Natural killer cell (primary cell): ENCODE data around the gene AATK. TPM values are rescaled to one million over a fixed set of nuclear protein-coding genes. Genes with fewer than 3 reads are reported as not detected.

ENCODE experiments used
- ATAC-seq, 3 donors: fragments of 150-1000 bp in 2 of 3; fragments of 200-7000 bp in 1 of 3; cut with Tn5 transposase; 1 replicate in 1 of 3; 2 replicates in 2 of 3; pipeline ENCODE4 v1.10.0; 2021; ENCODE audit warnings: mild to moderate bottlenecking in 2 of 3, moderate library complexity in 2 of 3
- DNase-seq, 2 donors: peaks; one replicate each; pipeline versions ENCODE4 v3.0.0 to v3.0.0-alpha.2; 2013 to 2021; ENCODE audit warnings: mixed read lengths in 1 of 2
- H3K27ac ChIP-seq: one replicate; pipeline ENCODE4 v1.5.1; 2013; ENCODE audit warnings: mild to moderate bottlenecking, low read length
- H3K27me3 ChIP-seq: one replicate; pipeline ENCODE4 v1.6.1; 2013; ENCODE audit warnings: low read length; ENCODE audit not compliant: control insufficient read depth, insufficient read depth
- H3K36me3 ChIP-seq: one replicate; pipeline ENCODE4 v1.6.1; 2013; ENCODE audit warnings: low read length; ENCODE audit not compliant: control insufficient read depth, insufficient read depth
- H3K4me1 ChIP-seq: one replicate; pipeline ENCODE4 v1.6.1; 2013; ENCODE audit warnings: low read length; ENCODE audit not compliant: control insufficient read depth, insufficient read depth
- H3K4me3 ChIP-seq: one replicate; pipeline ENCODE4 v1.5.1; 2013; ENCODE audit warnings: low read length
- H3K9me3 ChIP-seq: one replicate; pipeline ENCODE4 v1.6.1; 2013; ENCODE audit warnings: low read length; ENCODE audit not compliant: control insufficient read depth, insufficient read depth
- H3K27ac Mint-ChIP-seq, 2 donors: one replicate each; pipeline ENCODE4 v1.8.0; 2022; ENCODE audit warnings: mild to moderate bottlenecking in 2 of 2, mixed read lengths in 2 of 2, moderate library complexity in 1 of 2
- H3K27me3 Mint-ChIP-seq, 2 donors: one replicate each; pipeline ENCODE4 v1.8.0; 2022; ENCODE audit warnings: low read depth in 2 of 2, mixed read lengths in 2 of 2
- H3K36me3 Mint-ChIP-seq: one replicate; pipeline ENCODE4 v1.8.0; 2022; ENCODE audit warnings: mixed read lengths
- H3K4me1 Mint-ChIP-seq, 2 donors: one replicate each; pipeline ENCODE4 v1.8.0; 2022; ENCODE audit warnings: mixed read lengths in 2 of 2
- H3K4me3 Mint-ChIP-seq: one replicate; pipeline ENCODE4 v1.8.0; 2022; ENCODE audit warnings: mild to moderate bottlenecking, moderate library complexity, mixed read lengths
- H3K9me3 Mint-ChIP-seq, 2 donors: one replicate each; pipeline ENCODE4 v1.8.0; 2022; ENCODE audit warnings: mixed read lengths in 2 of 2
- CTCF ChIP-seq: fragments of 200-600 bp; IDR thresholded peaks from one replicate; pipeline ENCODE4 v1.8.0; 2022; ENCODE audit warnings: antibody characterized with exemption
- WGBS: methylation state at CpG from one replicate; pipeline ENCODE4 v1.1.7; 2013; ENCODE audit warnings: missing lambda C conversion rate; ENCODE audit not compliant: insufficient coverage; 5-methylcytosine and 5-hydroxymethylcytosine counted together
- intact Hi-C: fragments of 100-400 bp; cut with micrococcal nuclease; formaldehyde crosslinking; loops from one replicate; pipeline ENCODE4 v1.14.2; 2022
- total RNA-seq, 4 donors: library from RNA; stranded (reverse); fragments of 120-200 nt in 1 of 4; gene quantifications; one replicate each; pipeline versions ENCODE4 v1.2.3 to v1.2.4, GENCODE V29; 2013 to 2022

Gene AATK
- total RNA-seq, 3 donors from 2014 or later (not counting 1 experiment from before 2014, with no cell fraction given) = 8.5 to 13.7 (median 10.4) TPM

GRCh38 chr17:81139428-81139827 lies 26.6 kb downstream of the AATK start:
- Mint-ChIP-seq H3K27me3 (no peaks in the 10 kb centered on the region), H3K36me3 (no peaks in the 10 kb centered on the region), H3K4me3 (no peak overlapping the region), H3K4me1 (peaks cover 0 to 14% of the 10 kb centered on the region in 2 donors), H3K27ac (no peak overlapping the region), H3K9me3 (no peaks in the 10 kb centered on the region)
- DNase-seq = no peak
- H3K4me3 ChIP-seq = no peak overlapping the region
- no peaks in the 10 kb centered on the region for H3K36me3 ChIP-seq
- intact Hi-C loops = no loop called here
- no peak for ATAC-seq
- no peak for TF ChIP-seq CTCF
- H3K27ac ChIP-seq = no peak overlapping the region
- no peaks in the 10 kb centered on the region for H3K9me3 ChIP-seq
- no peaks in the 10 kb centered on the region for H3K27me3 ChIP-seq
- WGBS = 85% methylated on average over 8 of the region's 8 CpGs
- peaks cover 6% of the 10 kb centered on the region for H3K4me1 ChIP-seq

- Histone ChIP-seq H3K4me3 (no peak overlapping the region), H3K36me3 (no peaks in the 10 kb centered on the region), H3K4me1 (peaks cover 6% of the 10 kb centered on the region), H3K27me3 (no peaks in the 10 kb centered on the region), H3K27ac (no peak overlapping the region), H3K9me3 (no peaks in the 10 kb centered on the region)
- Mint-ChIP-seq H3K36me3 (no peaks in the 10 kb centered on the region), H3K9me3 (no peaks in the 10 kb centered on the region), H3K27ac (no peak overlapping the region), H3K4me1 (peaks cover 0 to 14% of the 10 kb centered on the region in 2 donors), H3K27me3 (no peaks in the 10 kb centered on the region), H3K4me3 (no peak overlapping the region)
- TF ChIP-seq CTCF = no peak
- ATAC-seq (no peak), DNase-seq (no peak)
- intact Hi-C loops = no loop called here
- 94% methylated on average over 25 of the region's 25 CpGs for WGBS
Measured at GRCh38 chr17:81138500-81138899, 27.5 kb downstream of the AATK start.

DNA sequence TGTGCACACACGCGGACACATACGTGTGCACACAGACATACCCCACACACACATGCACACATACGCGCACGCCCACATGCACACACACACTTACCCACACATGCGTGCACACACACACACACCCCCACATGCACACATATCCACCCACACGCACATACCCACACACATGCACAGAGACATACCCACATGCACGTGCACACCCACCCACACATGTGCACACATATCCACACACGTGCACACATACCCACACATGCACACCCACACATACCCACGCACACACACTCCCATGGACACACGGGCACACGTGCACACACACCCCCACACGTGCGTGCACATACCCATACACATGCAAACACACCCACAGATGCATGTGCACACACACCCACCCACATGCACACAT lies 27.9 kb downstream of the AATK start:
- no peak overlapping the region for H3K27ac Mint-ChIP-seq
- H3K27me3 Mint-ChIP-seq = no peaks in the 10 kb centered on the region
- Histone ChIP-seq H3K4me3 (no peak overlapping the region), H3K9me3 (no peaks in the 10 kb centered on the region), H3K36me3 (no peaks in the 10 kb centered on the region), H3K27ac (no peak overlapping the region), H3K27me3 (no peaks in the 10 kb centered on the region), H3K4me1 (peaks cover 6% of the 10 kb centered on the region)
- H3K36me3 Mint-ChIP-seq = no peaks in the 10 kb centered on the region
- no peak for TF ChIP-seq CTCF
- ATAC-seq (no peak), DNase-seq (no peak)
- no peaks in the 10 kb centered on the region for H3K9me3 Mint-ChIP-seq
- 91% methylated on average over 15 of the region's 15 CpGs for WGBS
- peaks cover 0 to 14% of the 10 kb centered on the region in 2 donors for H3K4me1 Mint-ChIP-seq
- no peak overlapping the region for H3K4me3 Mint-ChIP-seq
- intact Hi-C loops = no loop called here

DNA sequence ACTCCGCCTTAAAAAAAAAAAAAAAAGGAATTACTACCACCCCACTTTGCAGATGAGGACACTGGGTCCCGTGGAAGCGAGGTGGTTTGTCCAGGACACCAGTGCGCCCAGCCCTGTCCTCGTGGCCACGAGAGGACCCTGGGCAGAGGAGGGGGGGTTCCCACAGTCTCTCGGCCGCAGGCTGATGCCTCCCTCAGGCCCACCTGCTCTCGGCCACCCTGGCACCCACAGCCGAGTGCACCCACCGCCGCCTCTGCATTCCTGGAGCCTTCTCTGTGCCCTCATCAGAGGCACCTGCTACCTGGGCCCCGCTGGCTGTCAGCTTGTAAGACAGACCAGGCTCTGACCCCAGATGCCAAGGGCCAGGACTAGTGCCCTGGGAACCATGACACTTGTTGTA lies 28.8 kb downstream of the AATK start:
- no peaks in the 10 kb centered on the region for H3K36me3 ChIP-seq
- peaks cover 0 to 14% of the 10 kb centered on the region in 2 donors for H3K4me1 Mint-ChIP-seq
- no peaks in the 10 kb centered on the region for H3K9me3 Mint-ChIP-seq
- no peak overlapping the region for H3K27ac ChIP-seq
- H3K27me3 Mint-ChIP-seq = no peaks in the 10 kb centered on the region
- H3K27ac Mint-ChIP-seq = no peak overlapping the region
- H3K4me1 ChIP-seq = no peaks in the 10 kb centered on the region
- intact Hi-C loops = no loop called here
- TF ChIP-seq CTCF = no peak
- H3K27me3 ChIP-seq = no peaks in the 10 kb centered on the region
- H3K4me3 ChIP-seq = no peak overlapping the region
- H3K36me3 Mint-ChIP-seq = no peaks in the 10 kb centered on the region
- 96% methylated on average over 13 of the region's 13 CpGs for WGBS
- DNase-seq (no peak), ATAC-seq (no peak)
- no peak overlapping the region for H3K4me3 Mint-ChIP-seq
- no peaks in the 10 kb centered on the region for H3K9me3 ChIP-seq
